ENCODE data around the gene ZBED5.

GRCh38 chr11:10847960-10848860 lies 9.6 kb downstream of the ZBED5 start:
- TF ChIP-seq CTCF (IDR thresholded peaks at IDR 0.05) (no peak), EP300 (IDR thresholded peaks at IDR 0.05) (no peak), POLR2A (IDR thresholded peaks at IDR 0.05) (no peak), POLR2AphosphoS5 (IDR thresholded peaks at IDR 0.05) (no peak)

Measured in suprapubic skin (tissue), 4 donors.